Tibial artery (tissue), 4 donors: ENCODE data around the gene KRT80.
A peak's percentile ranks its signal among the peaks of the same experiment; 100 is the strongest.

Experiments used
- DNase-seq, 2 donors: peaks; one replicate each; pipeline ENCODE4 v3.0.0-alpha.2; 2019
- H3K27ac ChIP-seq, 2 donors: fragments of 200-600 bp; sonication (generic) in 1 of 2; 1 replicate in 1 of 2; 2 replicates in 1 of 2; pipeline ENCODE4 v1.5.1; 2018 to 2019; ENCODE audit warnings: mild to moderate bottlenecking in 1 of 2
- H3K27me3 ChIP-seq, 2 donors: fragments of 200-600 bp; sonication (generic) in 1 of 2; one replicate each; pipeline versions ENCODE4 v1.5.1 to v1.6.0; 2016 to 2019
- H3K36me3 ChIP-seq, 3 donors: fragments of 200-600 bp; sonication (generic) in 2 of 3; one replicate each; pipeline ENCODE4 v1.5.1; 2016 to 2019; ENCODE audit warnings: mild to moderate bottlenecking in 2 of 3
- H3K4me1 ChIP-seq, 4 donors: fragments of 200-600 bp; sonication (generic) in 2 of 4; 1 replicate in 3 of 4; 2 replicates in 1 of 4; pipeline ENCODE4 v1.5.1; 2016 to 2019
- H3K4me3 ChIP-seq, 2 donors: fragments of 200-600 bp; sonication (generic) in 1 of 2; 1 replicate in 1 of 2; 2 replicates in 1 of 2; pipeline ENCODE4 v1.5.1; 2018 to 2019; ENCODE audit warnings: mild to moderate bottlenecking in 2 of 2
- H3K9me3 ChIP-seq, 3 donors: fragments of 200-600 bp; sonication (generic) in 1 of 3; one replicate each; pipeline ENCODE4 v1.5.1; 2016 to 2019
- CTCF ChIP-seq, 2 experiments: fragments of 200-600 bp in 1 of 2; fragments of 450-650 bp in 1 of 2; IDR thresholded peaks; one replicate each; pipeline ENCODE4 v1.5.1; 2017 to 2019; ENCODE audit warnings: antibody characterized with exemption in 2 of 2, mild to moderate bottlenecking in 1 of 2, moderate library complexity in 1 of 2
- intact Hi-C: fragments of 100-400 bp; cut with DNase I; formaldehyde crosslinking; loops from one replicate; pipeline ENCODE4 v1.15.0; 2023; ENCODE audit warnings: low total_unique reads

Gene KRT80

GRCh38 chr12:52132754-52133161, 59.1 kb downstream of the KRT80 start:
- Histone ChIP-seq H3K4me3 (no peak overlapping the region), H3K4me1 (no peaks in the 10 kb centered on the region), H3K36me3 (no peaks in the 10 kb centered on the region), H3K27ac (no peak overlapping the region), H3K27me3 (no peaks in the 10 kb centered on the region), H3K9me3 (no peaks in the 10 kb centered on the region)
- TF ChIP-seq CTCF (IDR thresholded peaks at IDR 0.05): no peak
- intact Hi-C loops: no loop called here
- DNase-seq: peak in 1 of 2 donors; percentile 40

- intact Hi-C loops: no loop called here
- peak in 1 of 2 donors; percentile 34 for DNase-seq
- H3K36me3 ChIP-seq: no peaks in the 10 kb centered on the region
These were observed 61.1 kb downstream of the KRT80 start for GRCh38 chr12:52130711-52131110.

GRCh38 chr12:52127683-52128450, 63.9 kb downstream of the KRT80 start:
- H3K36me3 ChIP-seq: no peaks in the 10 kb centered on the region
- no peaks in the 10 kb centered on the region for H3K9me3 ChIP-seq
- DNase-seq: peak in 1 of 2 donors; percentile 35
- no peak overlapping the region for H3K4me3 ChIP-seq
- H3K4me1 ChIP-seq: peaks cover 0 to 8% (median 0%) of the 10 kb centered on the region in 4 donors
- intact Hi-C loops: no loop called here
- peaks cover 0 to 25% of the 10 kb centered on the region in 2 donors for H3K27me3 ChIP-seq
- no peak for TF ChIP-seq CTCF (IDR thresholded peaks at IDR 0.05)
- H3K27ac ChIP-seq: no peak overlapping the region

More at GRCh38 chr12:52130711-52131110, 61.1 kb downstream of the KRT80 start:
- Histone ChIP-seq H3K9me3 (no peaks in the 10 kb centered on the region), H3K27ac (no peak overlapping the region), H3K4me1 (peaks cover 0 to 4% (median 0%) of the 10 kb centered on the region in 4 donors), H3K4me3 (no peak overlapping the region), H3K27me3 (peaks cover 0 to 8% of the 10 kb centered on the region in 2 donors)
- TF ChIP-seq CTCF (IDR thresholded peaks at IDR 0.05): no peak

GRCh38 chr12:52126605-52127578, 64.9 kb downstream of the KRT80 start:
- no peak overlapping the region for H3K4me3 ChIP-seq
- H3K27me3 ChIP-seq: peaks cover 0 to 32% of the 10 kb centered on the region in 2 donors
- H3K36me3 ChIP-seq: no peaks in the 10 kb centered on the region
- H3K9me3 ChIP-seq: no peaks in the 10 kb centered on the region
- H3K4me1 ChIP-seq: peaks cover 0 to 8% (median 0%) of the 10 kb centered on the region in 4 donors
- TF ChIP-seq CTCF (IDR thresholded peaks at IDR 0.05): no peak
- DNase-seq: peak; percentile 58 to 70
- peak overlapping the region in 1 of 2 donors; percentile 28 for H3K27ac ChIP-seq
- intact Hi-C loops: no loop called here

- H3K9me3 ChIP-seq: no peaks in the 10 kb centered on the region
- intact Hi-C loops: no loop called here
These were observed 65.7 kb downstream of the KRT80 start for GRCh38 chr12:52126050-52126604.

More at GRCh38 chr12:52126050-52126604, 65.7 kb downstream of the KRT80 start:
- no peak overlapping the region for H3K4me3 ChIP-seq
- peaks cover 0 to 40% of the 10 kb centered on the region in 2 donors for H3K27me3 ChIP-seq
- TF ChIP-seq CTCF (IDR thresholded peaks at IDR 0.05): no peak
- no peaks in the 10 kb centered on the region for H3K36me3 ChIP-seq
- H3K4me1 ChIP-seq: peaks cover 0 to 14% (median 0%) of the 10 kb centered on the region in 4 donors
- DNase-seq: peak in 1 of 2 donors; percentile 53
- H3K27ac ChIP-seq: peak overlapping the region in 1 of 2 donors; percentile 28
